ENCODE data around the gene MPRIP.

DNA sequence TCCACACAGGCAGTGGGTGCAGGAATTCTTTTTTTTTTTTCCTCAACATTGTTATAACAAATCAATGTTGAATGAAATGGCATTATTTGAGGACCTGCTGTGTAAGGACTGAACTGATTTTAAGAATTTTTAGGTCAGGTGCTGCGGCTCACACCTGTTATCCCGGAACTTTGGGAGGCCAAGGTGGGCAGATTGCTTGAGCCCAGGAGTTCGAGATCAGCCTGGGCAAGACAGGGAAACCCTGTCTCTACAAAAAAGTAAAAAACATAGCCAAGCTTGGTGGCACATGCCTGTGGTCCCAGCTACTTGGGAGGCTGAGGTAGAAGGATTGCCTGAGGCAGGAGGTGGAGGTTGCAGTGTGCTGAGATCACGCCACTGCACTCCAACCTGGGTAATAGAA, 12.4 kb downstream of the MPRIP start:
- no peak for TF ChIP-seq EZH2 (IDR thresholded peaks at IDR 0.05; ENCODE audit: low read length)
- TF ChIP-seq, protein P1, sequence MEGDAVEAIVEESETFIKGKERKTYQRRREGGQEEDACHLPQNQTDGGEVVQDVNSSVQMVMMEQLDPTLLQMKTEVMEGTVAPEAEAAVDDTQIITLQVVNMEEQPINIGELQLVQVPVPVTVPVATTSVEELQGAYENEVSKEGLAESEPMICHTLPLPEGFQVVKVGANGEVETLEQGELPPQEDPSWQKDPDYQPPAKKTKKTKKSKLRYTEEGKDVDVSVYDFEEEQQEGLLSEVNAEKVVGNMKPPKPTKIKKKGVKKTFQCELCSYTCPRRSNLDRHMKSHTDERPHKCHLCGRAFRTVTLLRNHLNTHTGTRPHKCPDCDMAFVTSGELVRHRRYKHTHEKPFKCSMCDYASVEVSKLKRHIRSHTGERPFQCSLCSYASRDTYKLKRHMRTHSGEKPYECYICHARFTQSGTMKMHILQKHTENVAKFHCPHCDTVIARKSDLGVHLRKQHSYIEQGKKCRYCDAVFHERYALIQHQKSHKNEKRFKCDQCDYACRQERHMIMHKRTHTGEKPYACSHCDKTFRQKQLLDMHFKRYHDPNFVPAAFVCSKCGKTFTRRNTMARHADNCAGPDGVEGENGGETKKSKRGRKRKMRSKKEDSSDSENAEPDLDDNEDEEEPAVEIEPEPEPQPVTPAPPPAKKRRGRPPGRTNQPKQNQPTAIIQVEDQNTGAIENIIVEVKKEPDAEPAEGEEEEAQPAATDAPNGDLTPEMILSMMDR (optimal IDR thresholded peaks at IDR 0.05 in 1 of 3, IDR thresholded peaks at IDR 0.05 in 1 of 3, conservative IDR thresholded peaks at IDR 0.05 in 1 of 3; ENCODE audit: extremely low read depth in 1 of 3, insufficient read depth in 2 of 3, low read length in 3 of 3) = no peak
